Right atrium auricular region (tissue), 2 donors: ENCODE measurements around the gene TAOK1. TPM values are rescaled to one million over a fixed set of nuclear protein-coding genes. Genes with fewer than 3 reads are reported as not detected.

Experiments
- DNase-seq: peaks from one replicate; pipeline ENCODE4 v3.0.0-alpha.2; 2019; ENCODE audit warnings: low spot score
- H3K27ac ChIP-seq, 2 donors: fragments of 200-600 bp; sonication (generic); 1 replicate in 1 of 2; 2 replicates in 1 of 2; pipeline ENCODE4 v1.5.1; 2016 to 2019
- H3K27me3 ChIP-seq, 2 donors: fragments of 200-600 bp; sonication (generic); one replicate each; pipeline versions ENCODE4 v1.5.1 to v1.6.0; 2017 to 2019
- H3K36me3 ChIP-seq: fragments of 200-600 bp; sonication (generic); one replicate; pipeline ENCODE4 v1.5.1; 2016
- H3K4me1 ChIP-seq, 2 donors: fragments of 200-600 bp; sonication (generic); one replicate each; pipeline versions ENCODE4 v1.5.1 to v1.6.0; 2017 to 2019
- H3K4me3 ChIP-seq, 2 donors: fragments of 200-600 bp; sonication (generic); 1 replicate in 1 of 2; 2 replicates in 1 of 2; pipeline ENCODE4 v1.5.1; 2017 to 2019; ENCODE audit warnings: mild to moderate bottlenecking in 1 of 2, moderate library complexity in 1 of 2
- H3K9me3 ChIP-seq, 2 donors: fragments of 200-600 bp; sonication (generic); one replicate each; pipeline ENCODE4 v1.5.1; 2019
- total RNA-seq, 2 donors: library from RNA; depleted of rRNA; stranded (reverse); fragments of >200 nt; gene quantifications; one replicate each; pipeline ENCODE4 v1.1.0, GENCODE V29; 2016
- TF ChIP-seq, protein P1 (sequence below), 2 donors: fragments of 200-600 bp; sonication (generic); IDR thresholded peaks; one replicate each; pipeline ENCODE4 v1.5.1; 2019; ENCODE audit warnings: antibody characterized with exemption in 2 of 2

TAOK1 gene
- total RNA-seq, 2 donors from 2014 or later = 42.9 to 45.1 TPM

DNA sequence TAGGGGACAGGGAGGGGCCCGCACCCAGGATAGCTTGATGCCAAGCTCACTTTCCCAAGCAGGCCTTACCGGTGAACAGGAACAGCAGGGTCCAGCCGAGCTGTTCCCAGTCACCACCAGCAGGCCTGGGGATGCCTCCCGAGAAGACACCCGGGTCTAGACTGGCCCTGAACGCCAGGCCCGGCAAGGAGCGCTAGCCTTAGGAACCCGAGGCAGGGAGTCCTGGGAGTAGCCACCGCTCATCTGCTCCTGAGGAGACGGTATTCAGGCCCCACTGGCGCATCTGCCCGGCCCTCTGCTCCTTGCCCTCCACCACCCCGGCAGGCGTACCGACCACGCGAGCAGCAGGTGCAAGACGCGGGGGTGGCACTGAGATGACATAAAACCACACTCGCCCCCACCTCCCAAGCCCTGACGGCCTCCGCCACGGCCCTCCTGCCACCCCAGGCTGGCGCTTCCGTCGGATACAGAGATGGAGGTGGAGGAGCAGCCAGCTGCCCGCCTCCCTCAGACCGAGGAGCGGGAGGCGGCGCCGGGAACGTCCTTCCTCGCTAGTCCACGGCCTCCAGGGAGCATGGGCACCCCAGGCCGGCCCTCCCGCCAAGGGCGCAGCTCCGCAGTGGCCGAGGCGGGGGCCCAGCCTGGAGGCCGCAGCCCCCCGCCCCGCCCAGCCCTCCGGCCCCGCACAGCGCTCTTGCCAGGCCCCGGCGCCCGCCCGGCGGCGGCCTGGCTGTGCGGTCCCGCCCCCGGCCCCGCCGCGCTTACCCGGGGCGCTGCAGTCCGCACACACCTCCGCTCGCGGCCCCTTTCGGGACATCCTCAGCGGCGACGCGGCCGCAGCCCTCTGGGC is 198.6 kb downstream of the TAOK1 start:
- no peak for DNase-seq
- H3K4me1 ChIP-seq = peaks cover 0 to 87% of the 10 kb centered on the region in 2 donors

DNA sequence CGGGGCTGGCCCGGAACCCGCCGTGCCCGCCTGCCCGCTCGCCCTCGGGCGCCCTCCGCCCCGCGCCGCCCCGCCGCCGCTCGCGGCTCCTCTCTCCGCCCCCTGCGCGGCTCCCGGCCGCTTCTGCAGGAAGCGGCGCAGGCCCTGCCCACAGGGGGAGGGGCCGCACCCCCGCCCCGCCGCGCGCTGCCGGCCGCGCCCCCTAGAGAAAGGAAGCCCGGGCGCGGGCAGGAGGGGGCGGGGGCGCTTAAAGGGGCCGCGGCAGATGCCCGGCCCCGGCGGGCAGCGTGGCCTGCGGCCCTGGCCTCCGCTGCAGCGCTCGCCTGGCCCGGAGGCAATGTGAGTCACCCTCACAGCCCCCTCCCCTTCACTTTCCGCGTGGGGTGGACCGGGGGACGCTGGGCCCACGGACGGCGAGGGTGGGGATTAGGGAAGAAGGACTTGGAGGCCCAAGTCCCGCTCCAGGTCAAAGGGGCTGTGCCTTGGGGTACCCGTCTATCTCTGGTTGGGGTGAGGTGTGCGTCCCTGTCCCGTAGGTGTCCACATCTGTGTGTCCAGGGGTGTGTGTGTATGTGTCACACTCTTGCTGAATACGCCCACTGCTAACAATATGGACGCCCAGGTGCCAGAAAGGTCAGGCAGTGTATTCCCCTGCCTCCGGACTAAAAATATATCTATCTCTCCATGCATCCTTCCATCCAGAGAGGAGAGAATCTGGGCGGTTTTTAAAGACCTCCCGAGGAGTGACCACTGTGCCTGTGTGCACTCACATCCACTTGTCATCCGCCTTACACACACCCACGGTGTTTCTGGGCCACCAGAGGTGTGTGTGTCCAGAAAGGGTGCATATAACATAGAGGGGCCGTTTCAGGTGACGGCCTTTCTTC is 199.6 kb downstream of the TAOK1 start, which contains the start of gene GIT1:
TSS of gene GIT1 (minus strand) at position 125 of the 887 bp plus-strand sequence. CDS start 270 bp downstream, outside the sequence.
- peak within 1 kb of the TSS; percentile 85 to 89 for H3K27ac ChIP-seq
- no peaks in the 10 kb centered on the region for H3K9me3 ChIP-seq
- H3K4me1 ChIP-seq = peaks cover 0 to 87% of the 10 kb centered on the region in 2 donors
- TF ChIP-seq, protein P1, sequence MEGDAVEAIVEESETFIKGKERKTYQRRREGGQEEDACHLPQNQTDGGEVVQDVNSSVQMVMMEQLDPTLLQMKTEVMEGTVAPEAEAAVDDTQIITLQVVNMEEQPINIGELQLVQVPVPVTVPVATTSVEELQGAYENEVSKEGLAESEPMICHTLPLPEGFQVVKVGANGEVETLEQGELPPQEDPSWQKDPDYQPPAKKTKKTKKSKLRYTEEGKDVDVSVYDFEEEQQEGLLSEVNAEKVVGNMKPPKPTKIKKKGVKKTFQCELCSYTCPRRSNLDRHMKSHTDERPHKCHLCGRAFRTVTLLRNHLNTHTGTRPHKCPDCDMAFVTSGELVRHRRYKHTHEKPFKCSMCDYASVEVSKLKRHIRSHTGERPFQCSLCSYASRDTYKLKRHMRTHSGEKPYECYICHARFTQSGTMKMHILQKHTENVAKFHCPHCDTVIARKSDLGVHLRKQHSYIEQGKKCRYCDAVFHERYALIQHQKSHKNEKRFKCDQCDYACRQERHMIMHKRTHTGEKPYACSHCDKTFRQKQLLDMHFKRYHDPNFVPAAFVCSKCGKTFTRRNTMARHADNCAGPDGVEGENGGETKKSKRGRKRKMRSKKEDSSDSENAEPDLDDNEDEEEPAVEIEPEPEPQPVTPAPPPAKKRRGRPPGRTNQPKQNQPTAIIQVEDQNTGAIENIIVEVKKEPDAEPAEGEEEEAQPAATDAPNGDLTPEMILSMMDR (IDR thresholded peaks at IDR 0.05) = peak in 1 of 2 donors; percentile 18
- no peaks in the 10 kb centered on the region for H3K36me3 ChIP-seq
- peak within 1 kb of the TSS; percentile 85 to 89 for H3K4me3 ChIP-seq
- no peak for DNase-seq
- H3K27me3 ChIP-seq = no peaks in the 10 kb centered on the region

More for the DNA sequence above, 198.6 kb downstream of the TAOK1 start:
- H3K36me3 ChIP-seq = no peaks in the 10 kb centered on the region
- no peaks in the 10 kb centered on the region for H3K9me3 ChIP-seq
- H3K27ac ChIP-seq = peak overlapping the region; percentile 80 to 85
- TF ChIP-seq, protein P1 (IDR thresholded peaks at IDR 0.05) = no peak
- H3K4me3 ChIP-seq = peak overlapping the region; percentile 85 to 89
- H3K27me3 ChIP-seq = no peaks in the 10 kb centered on the region

DNA sequence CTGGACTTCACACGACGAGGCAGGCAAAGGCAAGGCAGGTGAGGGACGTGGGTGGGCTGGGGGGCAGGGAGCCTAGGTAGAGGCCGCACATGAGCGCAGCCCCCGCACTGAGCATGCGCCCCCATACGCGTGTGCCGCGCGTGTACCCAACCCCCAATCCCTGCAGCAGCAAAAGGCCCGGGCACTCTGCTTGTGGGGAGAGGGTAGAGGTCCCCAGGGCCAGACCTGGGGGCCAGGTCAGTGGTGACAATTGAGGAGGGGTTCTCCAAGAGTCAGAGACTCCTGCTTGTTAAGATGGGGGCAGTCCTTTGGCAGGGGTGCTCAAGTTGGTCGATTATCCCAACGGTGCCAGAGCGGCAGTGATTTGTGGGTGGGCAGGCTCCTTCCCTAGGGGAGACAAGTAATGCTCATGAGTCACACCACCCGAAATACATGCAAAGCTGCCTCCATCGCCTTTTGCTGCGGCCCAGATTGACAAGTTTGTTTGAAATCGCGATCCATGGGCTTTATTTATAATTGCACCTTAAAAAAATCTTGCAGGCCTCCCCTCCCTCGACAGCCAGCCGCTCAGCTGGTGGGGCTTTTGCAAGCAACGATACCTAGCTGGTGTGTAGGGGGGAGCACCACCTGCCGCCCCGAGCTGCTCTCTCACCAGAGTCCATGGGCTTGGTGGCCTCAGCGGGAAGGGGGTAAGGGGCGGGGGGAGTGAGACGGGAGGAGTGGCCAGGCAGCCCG is 200.4 kb downstream of the TAOK1 start:
- peaks cover 0 to 79% of the 10 kb centered on the region in 2 donors for H3K4me1 ChIP-seq
- TF ChIP-seq, protein P1 (IDR thresholded peaks at IDR 0.05) = no peak
- H3K4me3 ChIP-seq = peak overlapping the region; percentile 42 to 54
- H3K27ac ChIP-seq = peak overlapping the region; percentile 84 to 89
- no peaks in the 10 kb centered on the region for H3K27me3 ChIP-seq
- no peak for DNase-seq
- H3K9me3 ChIP-seq = no peaks in the 10 kb centered on the region
- no peaks in the 10 kb centered on the region for H3K36me3 ChIP-seq

DNA sequence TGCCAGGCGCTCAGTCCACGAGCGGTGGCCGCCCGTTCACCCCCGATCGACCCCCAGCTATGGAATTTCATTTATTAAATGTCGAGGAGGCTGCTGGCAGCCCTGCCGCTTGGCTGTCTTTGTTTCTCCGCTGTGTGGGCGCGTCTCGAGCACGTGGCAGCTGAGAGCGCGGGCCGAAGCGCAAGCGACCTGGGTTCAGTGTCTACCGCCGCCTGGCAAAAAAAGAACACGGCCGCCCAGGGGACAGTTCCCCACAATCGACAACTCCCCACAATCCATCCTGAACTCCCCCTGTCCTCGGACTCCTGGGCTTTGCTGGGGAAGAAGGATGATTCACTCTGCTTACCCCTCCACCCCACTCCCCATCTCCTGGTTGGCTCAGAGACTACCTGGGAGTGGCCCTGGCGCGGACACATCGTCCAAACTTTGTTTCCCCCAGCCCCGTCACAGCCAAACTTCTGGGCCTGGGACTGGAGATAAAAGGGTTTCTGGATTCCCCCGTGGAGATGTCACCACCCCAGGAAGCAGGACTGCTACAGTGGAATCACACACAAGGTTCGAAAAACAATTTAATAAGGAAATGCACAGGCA is 201.1 kb downstream of the TAOK1 start:
- no peak for DNase-seq
- Histone ChIP-seq H3K27me3 (no peaks in the 10 kb centered on the region), H3K4me3 (peak overlapping the region; percentile 2 to 34), H3K36me3 (no peaks in the 10 kb centered on the region), H3K27ac (peak overlapping the region; percentile 84 to 89), H3K9me3 (no peaks in the 10 kb centered on the region), H3K4me1 (peaks cover 0 to 77% of the 10 kb centered on the region in 2 donors)
- TF ChIP-seq, protein P1 (IDR thresholded peaks at IDR 0.05) = no peak
